Measurements from ENCODE around the gene ZRANB1.
"Not testable (repeated sequence)": the region's sequence is repeated elsewhere in the genome, so short reads cannot be mapped to it uniquely, and the experiment has no call there.

The ZRANB1 gene

GRCh38 chr10:124941823-124942222 is at the start of gene ZRANB1:
Gene ZRANB1 (plus strand): TSS chr10:124942123. CDS start chr10:124942494, 371 bp downstream.
- intact Hi-C loops (cut with DNase I): no loop called here
- DNase-seq: no peak

GRCh38 chr10:124892905-124893304 is 49.0 kb upstream of the ZRANB1 start:
- intact Hi-C loops (cut with DNase I): no loop called here
- peak in 1 of 10 donors; percentile 3 for DNase-seq

GRCh38 chr10:124894569-124895215 is 47.2 kb upstream of the ZRANB1 start:
- no peak for DNase-seq
- intact Hi-C loops (cut with DNase I): no loop called here

- intact Hi-C loops (cut with DNase I): no loop called here
- no peak for DNase-seq
Observed at GRCh38 chr10:124896751-124897150, 45.2 kb upstream of the ZRANB1 start.

- intact Hi-C loops (cut with DNase I): no loop called here
- DNase-seq: peak in 1 of 10 donors; percentile 22
Observed at GRCh38 chr10:124898471-124898870, 43.5 kb upstream of the ZRANB1 start.

- DNase-seq: no peak
- intact Hi-C loops (cut with DNase I): no loop called here
Observed at GRCh38 chr10:124899151-124899550, 42.8 kb upstream of the ZRANB1 start.

- intact Hi-C loops (cut with DNase I): no loop called here
- no peak for DNase-seq
Observed at GRCh38 chr10:124902462-124902861, 39.5 kb upstream of the ZRANB1 start.

GRCh38 chr10:124903111-124903510 is 38.8 kb upstream of the ZRANB1 start:
- peak in 1 of 10 donors; percentile 37 for DNase-seq
- intact Hi-C loops (cut with DNase I): no loop called here

GRCh38 chr10:124904796-124905195 is 37.1 kb upstream of the ZRANB1 start:
- no peak for DNase-seq
- intact Hi-C loops (cut with DNase I): no loop called here

- peak in 1 of 10 donors; percentile 35 for DNase-seq
- intact Hi-C loops (cut with DNase I): no loop called here
Observed at GRCh38 chr10:124906551-124907001, 35.3 kb upstream of the ZRANB1 start.

GRCh38 chr10:124909563-124909962 is 32.4 kb upstream of the ZRANB1 start:
- DNase-seq: no peak

GRCh38 chr10:124911124-124912067 is 30.5 kb upstream of the ZRANB1 start:
- intact Hi-C loops (cut with DNase I): no loop called here
- DNase-seq: peak in 1 of 10 donors; percentile 18

More at GRCh38 chr10:124909563-124909962, 32.4 kb upstream of the ZRANB1 start:
- intact Hi-C loops (cut with DNase I): no loop called here

- no peak for DNase-seq
- intact Hi-C loops (cut with DNase I): no loop called here
Observed at GRCh38 chr10:124912101-124912886, 29.6 kb upstream of the ZRANB1 start.

- no peak for DNase-seq
Observed at GRCh38 chr10:124913167-124913566, 28.8 kb upstream of the ZRANB1 start.

GRCh38 chr10:124914398-124914797 is 27.5 kb upstream of the ZRANB1 start:
- intact Hi-C loops (cut with DNase I): not testable (repeated sequence)
- DNase-seq: peak in 1 of 10 donors; percentile 45

More at GRCh38 chr10:124913167-124913566, 28.8 kb upstream of the ZRANB1 start:
- intact Hi-C loops (cut with DNase I): no loop called here

GRCh38 chr10:124916098-124916584 is 25.8 kb upstream of the ZRANB1 start:
- intact Hi-C loops (cut with DNase I): loop anchor here (5.0 kb wide), 4 partner anchors 76 to 241 kb away; no protein-coding TSS in a partner anchor
- DNase-seq: peak in 1 of 10 donors; percentile 11

- intact Hi-C loops (cut with DNase I): loop anchor here (5.0 kb wide), 4 partner anchors 75 to 240 kb away; no protein-coding TSS in a partner anchor
- peak; percentile 95 to 99 (median 97) for DNase-seq
Observed at GRCh38 chr10:124916585-124917427, 25.1 kb upstream of the ZRANB1 start.

GRCh38 chr10:124917428-124918190 is 24.3 kb upstream of the ZRANB1 start:
- DNase-seq: peak in 9 of 10 donors; percentile 19 to 79 (median 34)
- intact Hi-C loops (cut with DNase I): loop anchor here (5.0 kb wide), 4 partner anchors 75 to 240 kb away; no protein-coding TSS in a partner anchor
